ENCODE measurements around the gene LNP1. TPM values are rescaled to one million over a fixed set of nuclear protein-coding genes. Genes with fewer than 3 reads are reported as not detected.

The LNP1 gene
- total RNA-seq, 1 experiment from 2014 or later, result 1.8 TPM

GRCh38 chr3:100503448-100503847 lies 102.1 kb downstream of the LNP1 start:
- Histone ChIP-seq H3K27me3 (ENCODE audit: control insufficient read depth, insufficient read depth, low read length) (peaks cover 3% of the 10 kb centered on the region; the same call in 1 of the 2 replicates), H3K9me3 (ENCODE audit: control insufficient read depth, insufficient read depth, low read depth, low read length) (no peaks in the 10 kb centered on the region), H3K4me3 (ENCODE audit: low read depth in 2 of 2, low read length in 2 of 2) (no peak overlapping the region), H3K4me1 (ENCODE audit: control insufficient read depth, insufficient read depth, low read length) (0 out of 2 replicates have a peak, but pooled peaks cover 3% of the 10 kb centered on the region), H3K36me3 (ENCODE audit: control insufficient read depth, insufficient read depth, low read length) (no peaks in the 10 kb centered on the region), H3K27ac (ENCODE audit: low read length) (no peak overlapping the region)
- no peak for DNase-seq (ENCODE audit: low read depth, low spot score)
- no peak for TF ChIP-seq SIN3A (IDR thresholded peaks at IDR 0.05; ENCODE audit: borderline replicate concordance, insufficient read depth, low read depth, low read length)
- no peak for TF ChIP-seq TCF7L2 (IDR thresholded peaks at IDR 0.05; ENCODE audit: low read depth, low read length)
- no peak for TF ChIP-seq REST (IDR thresholded peaks at IDR 0.05; ENCODE audit: insufficient read depth in 1 of 2, low read depth in 2 of 2, low read length in 1 of 2)
- TF ChIP-seq, protein P1, sequence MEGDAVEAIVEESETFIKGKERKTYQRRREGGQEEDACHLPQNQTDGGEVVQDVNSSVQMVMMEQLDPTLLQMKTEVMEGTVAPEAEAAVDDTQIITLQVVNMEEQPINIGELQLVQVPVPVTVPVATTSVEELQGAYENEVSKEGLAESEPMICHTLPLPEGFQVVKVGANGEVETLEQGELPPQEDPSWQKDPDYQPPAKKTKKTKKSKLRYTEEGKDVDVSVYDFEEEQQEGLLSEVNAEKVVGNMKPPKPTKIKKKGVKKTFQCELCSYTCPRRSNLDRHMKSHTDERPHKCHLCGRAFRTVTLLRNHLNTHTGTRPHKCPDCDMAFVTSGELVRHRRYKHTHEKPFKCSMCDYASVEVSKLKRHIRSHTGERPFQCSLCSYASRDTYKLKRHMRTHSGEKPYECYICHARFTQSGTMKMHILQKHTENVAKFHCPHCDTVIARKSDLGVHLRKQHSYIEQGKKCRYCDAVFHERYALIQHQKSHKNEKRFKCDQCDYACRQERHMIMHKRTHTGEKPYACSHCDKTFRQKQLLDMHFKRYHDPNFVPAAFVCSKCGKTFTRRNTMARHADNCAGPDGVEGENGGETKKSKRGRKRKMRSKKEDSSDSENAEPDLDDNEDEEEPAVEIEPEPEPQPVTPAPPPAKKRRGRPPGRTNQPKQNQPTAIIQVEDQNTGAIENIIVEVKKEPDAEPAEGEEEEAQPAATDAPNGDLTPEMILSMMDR (IDR thresholded peaks at IDR 0.05), result no peak
- no peak for TF ChIP-seq POLR2AphosphoS5 (IDR thresholded peaks at IDR 0.05; ENCODE audit: low read depth, low read length)
- ChIA-PET POLR2A (no interaction called here), CTCF (no interaction called here)
- BruUV-seq (replicated peaks), result no TSS peak
- ATAC-seq, result no peak
- intact Hi-C loops (cut with micrococcal nuclease; ENCODE audit: unreplicated experiment) (no loop called here), in situ Hi-C loops (cut with HindIII; ENCODE audit: low pct_unique_long_range_greater_than_20kb, low sequenced_read_pairs) (no loop called here)

Other genes starting within 250 kb of the LNP1 start
- gene TBC1D23, start 140.5 kb upstream of the LNP1 start, total RNA-seq (2021; ENCODE audit: unreplicated experiment), result 39.4 TPM
- gene NIT2, start 66.8 kb upstream of the LNP1 start, total RNA-seq (2021; ENCODE audit: unreplicated experiment), result 97.2 TPM
- gene TOMM70, start 450 bp upstream of the LNP1 start, total RNA-seq (2021; ENCODE audit: unreplicated experiment), result 55.7 TPM
- 8.6 TPM for gene TMEM45A, start 91.1 kb downstream of the LNP1 start, total RNA-seq (2021; ENCODE audit: unreplicated experiment)
- gene ADGRG7, start 208.1 kb downstream of the LNP1 start, total RNA-seq (2021; ENCODE audit: unreplicated experiment), result not detected